ENCODE measurements around the gene FGFBP2.

Gene FGFBP2

GRCh38 chr4:15968551-15969300, 5.8 kb upstream of the FGFBP2 start:
- no peak for DNase-seq (ENCODE audit: low read depth in 2 of 2)

- DNase-seq (ENCODE audit: low read depth in 2 of 2), result no peak
Measured at GRCh38 chr4:15965325-15965724, 2.4 kb upstream of the FGFBP2 start.

GRCh38 chr4:15964159-15964558, 1.2 kb upstream of the FGFBP2 start:
- DNase-seq (ENCODE audit: low read depth in 2 of 2), result no peak

GRCh38 chr4:15963576-15963975, 601 bp upstream of the FGFBP2 start:
- peak; percentile 66 to 69 for DNase-seq (ENCODE audit: low read depth in 2 of 2)

- peak; percentile 8 to 17 for DNase-seq (ENCODE audit: low read depth in 2 of 2)
Measured at GRCh38 chr4:15961781-15962510, 1.0 kb downstream of the FGFBP2 start.

- DNase-seq (ENCODE audit: low read depth in 2 of 2), result peak in 1 of 2 donors; percentile 40
Measured at GRCh38 chr4:15958562-15958961, 4.4 kb downstream of the FGFBP2 start.

GRCh38 chr4:15956179-15956850, 6.7 kb downstream of the FGFBP2 start:
- DNase-seq (ENCODE audit: low read depth in 2 of 2), result peak; percentile 63 to 65

- DNase-seq (ENCODE audit: low read depth in 2 of 2), result no peak
Measured at GRCh38 chr4:15955670-15956069, 7.3 kb downstream of the FGFBP2 start.

- DNase-seq (ENCODE audit: low read depth in 2 of 2), result no peak
Measured at GRCh38 chr4:15953625-15954024, 9.3 kb downstream of the FGFBP2 start.

GRCh38 chr4:15951781-15952180, 11.2 kb downstream of the FGFBP2 start:
- no peak for DNase-seq (ENCODE audit: low read depth in 2 of 2)

GRCh38 chr4:15948826-15949225, 14.1 kb downstream of the FGFBP2 start:
- no peak for DNase-seq (ENCODE audit: low read depth in 2 of 2)

- DNase-seq (ENCODE audit: low read depth in 2 of 2), result no peak
Measured at GRCh38 chr4:15947684-15948083, 15.3 kb downstream of the FGFBP2 start.

GRCh38 chr4:15945516-15945915, 17.5 kb downstream of the FGFBP2 start:
- DNase-seq (ENCODE audit: low read depth in 2 of 2), result no peak

GRCh38 chr4:15944895-15945294, 18.1 kb downstream of the FGFBP2 start:
- no peak for DNase-seq (ENCODE audit: low read depth in 2 of 2)

GRCh38 chr4:15942283-15942682, 20.7 kb downstream of the FGFBP2 start:
- DNase-seq (ENCODE audit: low read depth in 2 of 2), result no peak

GRCh38 chr4:15938640-15939039, 24.3 kb downstream of the FGFBP2 start, which contains the start of gene FGFBP1:
Gene FGFBP1, minus strand, starts transcription at chr4:15938740. Its CDS starts 2,108 bp downstream, at chr4:15936632.
- DNase-seq (ENCODE audit: low read depth in 2 of 2), result no peak

GRCh38 chr4:15938182-15938581, 24.8 kb downstream of the FGFBP2 start:
- no peak for DNase-seq (ENCODE audit: low read depth in 2 of 2)

GRCh38 chr4:15936495-15936894, 26.5 kb downstream of the FGFBP2 start:
- DNase-seq (ENCODE audit: low read depth in 2 of 2), result no peak

GRCh38 chr4:15935504-15936402, 27.2 kb downstream of the FGFBP2 start:
- no peak for DNase-seq (ENCODE audit: low read depth in 2 of 2)

GRCh38 chr4:15934259-15934658, 28.7 kb downstream of the FGFBP2 start:
- no peak for DNase-seq (ENCODE audit: low read depth in 2 of 2)

GRCh38 chr4:15931451-15932210, 31.3 kb downstream of the FGFBP2 start:
- DNase-seq (ENCODE audit: low read depth in 2 of 2), result no peak

Data from stimulated activated CD8-positive, alpha-beta memory T cell treated with anti-CD3 and anti-CD28 coated beads, Interleukin-15, amount 100 ng/mL, for 48 hours (primary cell).